Esophagus squamous epithelium (tissue), 4 donors: ENCODE results near the gene NSG2.

Experiments
- POLR2A ChIP-seq, 4 donors: fragments of 450-650 bp; IDR thresholded peaks; one replicate each; pipeline ENCODE4 v1.6.1; 2017; ENCODE audit warnings: antibody characterized with exemption in 4 of 4, mild to moderate bottlenecking in 4 of 4, moderate library complexity in 3 of 4
- TF ChIP-seq, protein P1 (sequence below), 6 experiments: fragments of 450-650 bp in 4 of 6; fragments of 200-600 bp in 2 of 6; sonication (generic) in 2 of 6; IDR thresholded peaks; one replicate each; pipeline ENCODE4 v1.5.1; 2016 to 2019; ENCODE audit warnings: antibody characterized with exemption in 6 of 6, mild to moderate bottlenecking in 4 of 6, moderate library complexity in 4 of 6

DNA sequence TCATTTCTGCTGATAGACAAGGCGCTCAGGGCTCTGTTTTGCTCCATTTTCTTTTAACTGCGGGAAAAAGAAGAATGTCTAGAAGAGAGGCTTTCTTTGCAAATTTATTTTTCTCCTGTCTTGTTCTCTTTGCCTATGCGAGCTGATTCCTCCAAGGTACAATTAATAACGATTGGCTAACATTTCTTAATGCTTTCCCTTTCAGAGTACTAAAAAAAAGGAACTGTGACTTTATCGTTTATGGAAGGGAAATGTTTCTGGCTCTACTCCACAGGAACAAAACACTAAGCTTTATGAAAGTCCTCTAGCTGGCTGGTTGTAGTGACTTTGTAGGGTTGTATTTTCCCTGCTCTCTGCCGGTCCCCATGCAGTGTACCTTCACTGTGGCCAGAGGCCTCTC is 11.7 kb downstream of the NSG2 start:
- TF ChIP-seq, protein P1, sequence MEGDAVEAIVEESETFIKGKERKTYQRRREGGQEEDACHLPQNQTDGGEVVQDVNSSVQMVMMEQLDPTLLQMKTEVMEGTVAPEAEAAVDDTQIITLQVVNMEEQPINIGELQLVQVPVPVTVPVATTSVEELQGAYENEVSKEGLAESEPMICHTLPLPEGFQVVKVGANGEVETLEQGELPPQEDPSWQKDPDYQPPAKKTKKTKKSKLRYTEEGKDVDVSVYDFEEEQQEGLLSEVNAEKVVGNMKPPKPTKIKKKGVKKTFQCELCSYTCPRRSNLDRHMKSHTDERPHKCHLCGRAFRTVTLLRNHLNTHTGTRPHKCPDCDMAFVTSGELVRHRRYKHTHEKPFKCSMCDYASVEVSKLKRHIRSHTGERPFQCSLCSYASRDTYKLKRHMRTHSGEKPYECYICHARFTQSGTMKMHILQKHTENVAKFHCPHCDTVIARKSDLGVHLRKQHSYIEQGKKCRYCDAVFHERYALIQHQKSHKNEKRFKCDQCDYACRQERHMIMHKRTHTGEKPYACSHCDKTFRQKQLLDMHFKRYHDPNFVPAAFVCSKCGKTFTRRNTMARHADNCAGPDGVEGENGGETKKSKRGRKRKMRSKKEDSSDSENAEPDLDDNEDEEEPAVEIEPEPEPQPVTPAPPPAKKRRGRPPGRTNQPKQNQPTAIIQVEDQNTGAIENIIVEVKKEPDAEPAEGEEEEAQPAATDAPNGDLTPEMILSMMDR (IDR thresholded peaks at IDR 0.05): no peak
- TF ChIP-seq POLR2A (IDR thresholded peaks at IDR 0.05): no peak
